ENCODE results near the gene ADAMTS18. TPM values are rescaled to one million over a fixed set of nuclear protein-coding genes. Genes with fewer than 3 reads are reported as not detected.

The ADAMTS18 gene
- total and polyA plus RNA-seq, 2 of the 8 experiments (the other 6 are each of a cell fraction or from before 2014, with no cell fraction given): 0.05 to 0.19 TPM

GRCh38 chr16:77277571-77277970 is 157.3 kb downstream of the ADAMTS18 start:
- Histone ChIP-seq H4K5ac (ENCODE audit: insufficient read length, low read depth, low read length) (no peak overlapping the region), H3K4me3 (ENCODE audit: extremely low read depth in 1 of 4, insufficient read depth in 2 of 4, low read depth in 3 of 4, low read length in 4 of 4) (no peak overlapping the region), H4K20me1 (replicated peaks in 1 of 2; ENCODE audit: control insufficient read depth in 1 of 2, insufficient read depth in 2 of 2, low read length in 2 of 2) (no peaks in the 10 kb centered on the region), H2BK120ac (replicated peaks; ENCODE audit: low read depth, low read length) (no peak overlapping the region), H4K8ac (ENCODE audit: extremely low read depth, insufficient read depth, low read length) (no peak overlapping the region), H2AFZ (ENCODE audit: low read length) (no peak overlapping the region), H3K4me2 (ENCODE audit: insufficient read depth in 1 of 2, low read depth in 2 of 2, low read length in 2 of 2) (no peak overlapping the region), H3K4ac (replicated peaks; ENCODE audit: insufficient read length, low read depth, low read length) (no peak overlapping the region), H3K36me3 (ENCODE audit: control insufficient read depth in 2 of 4, insufficient read depth in 4 of 4, low read length in 3 of 4) (no peaks in the 10 kb centered on the region), H2BK12ac (ENCODE audit: low read depth, low read length) (no peak overlapping the region), H3K9me3 (ENCODE audit: insufficient read depth in 2 of 2, low read depth in 1 of 2, low read length in 1 of 2) (no peaks in the 10 kb centered on the region), H3K56ac (replicated peaks; ENCODE audit: insufficient read length, low read depth, low read length) (no peak overlapping the region), H3K18ac (ENCODE audit: extremely low read depth, low read length) (no peak overlapping the region), H2BK20ac (ENCODE audit: low read length) (no peak overlapping the region), H4K91ac (replicated peaks; ENCODE audit: insufficient read length, low read length) (no peak overlapping the region), H3K79me1 (ENCODE audit: low read depth, low read length) (no peaks in the 10 kb centered on the region), H3K14ac (ENCODE audit: insufficient read length) (no peak overlapping the region), H2BK15ac (ENCODE audit: low read length) (no peak overlapping the region), H3K4me1 (replicated peaks in 1 of 4; ENCODE audit: control insufficient read depth in 3 of 4, insufficient read depth in 4 of 4, low read length in 3 of 4) (peaks cover 0 to 3% (median 0%) of the 10 kb centered on the region in 4 experiments; a peak in 1 of 7 replicates), H3K79me2 (ENCODE audit: control insufficient read depth in 1 of 2, insufficient read depth in 2 of 2, low read length in 2 of 2) (no peaks in the 10 kb centered on the region), H3K9ac (replicated peaks in 1 of 4; ENCODE audit: extremely low read depth in 1 of 4, low read depth in 3 of 4, low read length in 3 of 4) (peak overlapping the region in 1 of 4 experiments; percentile 56; a peak in 1 of 7 replicates), H3K27ac (ENCODE audit: low read depth, low read length) (no peak overlapping the region), H2BK5ac (ENCODE audit: low read depth, low read length) (no peak overlapping the region), H3K23me2 (ENCODE audit: low read depth, low read length) (no peaks in the 10 kb centered on the region), H2AK5ac (ENCODE audit: low read depth, low read length) (no peak overlapping the region; the same call in 1 of the 2 replicates), H3K27me3 (replicated peaks in 1 of 4; ENCODE audit: control insufficient read depth in 3 of 4, extremely low read depth in 1 of 4, insufficient read depth in 3 of 4, low read length in 3 of 4) (no peaks in the 10 kb centered on the region), H3K23ac (ENCODE audit: insufficient read length) (no peak overlapping the region)
- no peak for FAIRE-seq
- no peak for DNase-seq (ENCODE audit: low read depth in 1 of 2, low spot score in 2 of 2)
- ChIA-PET POLR2A (ENCODE audit: partially characterized antibody) (no interaction called here), CTCF (ENCODE audit: partially characterized antibody) (interaction anchor here (2.5 kb wide), 1 partner anchor 13 kb away, joined by 8 read pairs; no protein-coding TSS in a partner anchor)
- TF ChIP-seq SP1 (IDR thresholded peaks at IDR 0.05; ENCODE audit: low read depth, low read length) (no peak), TAF1 (IDR thresholded peaks at IDR 0.05; ENCODE audit: low read depth, low read length) (no peak), CHD2 (IDR thresholded peaks at IDR 0.05; ENCODE audit: low read length) (no peak), CEBPB (IDR thresholded peaks at IDR 0.05; ENCODE audit: low read depth, low read length) (no peak), SP4 (IDR thresholded peaks at IDR 0.05; ENCODE audit: low read length) (no peak), SUZ12 (IDR thresholded peaks at IDR 0.05; ENCODE audit: low read length) (no peak), RFX5 (IDR thresholded peaks at IDR 0.05; ENCODE audit: borderline replicate concordance, low read depth, low read length) (no peak), MAFK (IDR thresholded peaks at IDR 0.05; ENCODE audit: low read depth, low read length) (no peak), TAF7 (optimal IDR thresholded peaks at IDR 0.05; ENCODE audit: borderline replicate concordance, low read depth, low read length) (no peak), GTF2F1 (IDR thresholded peaks at IDR 0.05; ENCODE audit: borderline replicate concordance, low read depth, low read length) (no peak), JUND (IDR thresholded peaks at IDR 0.05; ENCODE audit: low read length) (no peak), USF2 (IDR thresholded peaks at IDR 0.05; ENCODE audit: low read length) (no peak)
- WGBS, 2 experiments (ENCODE audit: extremely low coverage in 1 of 2, insufficient coverage in 1 of 2, insufficient read length in 1 of 2, insufficient replicate concordance in 2 of 2, low coverage in 1 of 2, low lambda C conversion rate in 2 of 2, missing lambda C conversion rate in 1 of 2): 91% methylated on average over 2 of the region's 2 CpGs; no CpG with 5 or more reads in 1 of the 2 experiments

Data from H1 (cell line).